NCI-H2029 treated with DMSO at 0.1 percent for 48 hours (cell line): ENCODE results near the gene ZCCHC3.
"Not testable (repeated sequence)": the region's sequence is repeated elsewhere in the genome, so short reads cannot be mapped to it uniquely, and the experiment has no call there.

Source experiments
- DNase-seq: peaks from one replicate; lab custom pipeline; 2025; lab: John Stamatoyannopoulos, UW

Gene ZCCHC3

DNA sequence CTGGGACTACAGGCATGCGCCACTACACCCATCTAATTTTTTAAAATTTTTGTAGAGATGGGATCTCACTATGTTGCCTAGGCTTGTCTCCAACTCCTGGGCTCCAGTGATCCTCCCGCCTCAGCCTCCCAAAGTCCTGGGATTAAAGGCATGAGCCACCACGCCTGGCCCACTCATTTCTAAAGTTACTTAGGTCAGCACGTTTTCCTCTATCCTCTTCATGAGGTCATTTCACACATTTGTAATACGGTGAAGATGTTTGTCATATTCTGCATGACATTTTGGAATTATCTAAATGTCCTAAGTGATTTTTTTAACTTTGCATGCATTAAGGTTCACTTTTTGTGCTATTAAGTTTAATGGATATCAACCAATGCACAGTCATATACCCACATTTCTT is 16.0 kb downstream of the ZCCHC3 start:
- DNase-seq = no peak

DNA sequence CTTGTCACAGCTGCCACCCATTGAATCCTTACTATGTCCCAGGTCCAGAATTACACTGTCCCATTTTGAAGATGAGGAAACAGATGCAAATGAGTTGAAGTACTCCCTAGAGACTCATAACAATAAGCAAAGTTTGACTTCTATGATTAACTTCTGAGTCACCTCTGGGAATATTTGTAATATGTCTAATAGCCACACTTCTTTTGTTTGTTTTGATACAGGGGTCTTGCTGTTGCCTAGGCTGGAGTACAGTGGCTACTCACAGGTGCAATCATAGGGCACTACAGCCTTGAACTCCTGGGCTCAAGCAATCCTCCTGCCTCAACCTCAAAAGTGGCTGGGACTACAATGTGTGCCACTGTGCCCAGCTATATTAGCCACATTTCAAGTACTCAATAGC is 16.6 kb downstream of the ZCCHC3 start:
- DNase-seq = no peak

DNA sequence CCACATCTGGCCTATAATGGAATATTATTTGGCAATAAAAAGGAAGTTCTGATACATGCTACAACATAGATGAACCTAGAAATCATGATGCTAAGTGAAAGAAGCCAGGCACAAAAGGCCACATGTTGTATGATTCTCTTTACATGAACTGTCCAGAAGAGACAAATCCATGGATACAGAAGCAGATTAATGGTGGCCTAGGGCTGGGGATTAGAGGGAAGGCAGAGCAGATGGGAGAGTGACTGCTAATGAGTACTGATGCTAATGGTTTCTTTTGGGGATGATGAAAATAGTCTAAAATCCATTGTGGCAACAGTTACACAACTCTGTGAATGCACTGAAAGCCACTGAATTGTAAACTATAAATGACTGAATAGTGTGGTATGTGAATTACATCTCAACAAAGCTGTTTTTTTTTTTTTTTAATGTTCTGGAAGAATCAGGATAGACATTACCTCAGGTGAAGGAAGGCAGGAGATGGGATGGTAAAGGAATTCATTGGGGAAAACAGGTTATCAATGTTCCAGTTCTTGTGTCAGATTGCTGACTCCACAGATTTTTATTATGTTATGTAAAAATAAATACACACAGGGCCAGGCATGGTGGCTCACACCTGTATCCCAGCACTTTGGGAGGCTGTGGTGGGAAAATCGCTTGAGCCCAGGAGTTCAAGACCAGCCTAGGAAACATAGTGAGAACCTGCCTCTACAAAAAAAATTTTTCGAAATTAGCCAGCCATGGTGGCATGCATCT is 19.1 kb downstream of the ZCCHC3 start:
- no peak for DNase-seq

DNA sequence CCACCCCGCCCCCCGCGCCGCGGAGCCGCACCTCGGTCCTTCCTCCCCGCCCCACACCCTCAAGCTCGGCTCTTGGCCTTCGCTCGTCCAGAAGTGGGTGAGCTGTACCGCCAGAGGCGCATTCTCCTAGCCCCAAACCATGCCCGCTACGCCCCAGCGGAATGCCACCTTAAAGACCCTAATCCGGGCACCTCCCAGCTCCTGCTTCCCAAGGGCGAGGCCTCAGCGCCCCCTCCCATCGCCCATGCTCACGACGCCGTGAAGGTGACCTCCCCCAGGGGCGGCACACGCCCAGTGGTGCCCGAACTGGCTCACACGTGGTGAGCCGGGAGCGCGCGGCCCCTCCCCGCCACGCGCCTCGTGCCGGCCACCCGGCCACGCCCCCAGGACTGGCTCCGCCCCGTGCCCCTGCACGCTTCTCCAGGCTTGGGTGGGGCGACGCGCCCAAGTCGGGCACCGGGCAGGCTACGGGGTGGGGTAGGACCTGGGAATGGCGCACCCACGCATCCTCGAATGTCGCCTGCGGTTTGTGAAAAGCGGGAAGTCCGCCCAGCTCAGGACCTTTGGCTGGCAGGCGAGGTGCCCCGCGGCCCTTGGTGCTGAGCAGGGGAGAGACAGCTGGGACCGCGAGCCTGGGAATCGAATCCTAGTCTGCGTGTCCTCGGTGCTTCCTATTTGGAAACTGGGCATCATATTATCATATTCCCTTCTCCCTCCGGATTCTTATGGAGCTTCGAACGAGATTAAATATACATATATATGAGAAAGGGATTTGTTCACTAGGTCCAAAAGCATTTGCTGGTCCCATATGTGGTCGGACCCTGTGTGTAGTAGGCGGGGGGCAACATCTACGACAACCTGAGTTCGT is 27.0 kb downstream of the ZCCHC3 start:
- DNase-seq = peak; percentile 58

DNA sequence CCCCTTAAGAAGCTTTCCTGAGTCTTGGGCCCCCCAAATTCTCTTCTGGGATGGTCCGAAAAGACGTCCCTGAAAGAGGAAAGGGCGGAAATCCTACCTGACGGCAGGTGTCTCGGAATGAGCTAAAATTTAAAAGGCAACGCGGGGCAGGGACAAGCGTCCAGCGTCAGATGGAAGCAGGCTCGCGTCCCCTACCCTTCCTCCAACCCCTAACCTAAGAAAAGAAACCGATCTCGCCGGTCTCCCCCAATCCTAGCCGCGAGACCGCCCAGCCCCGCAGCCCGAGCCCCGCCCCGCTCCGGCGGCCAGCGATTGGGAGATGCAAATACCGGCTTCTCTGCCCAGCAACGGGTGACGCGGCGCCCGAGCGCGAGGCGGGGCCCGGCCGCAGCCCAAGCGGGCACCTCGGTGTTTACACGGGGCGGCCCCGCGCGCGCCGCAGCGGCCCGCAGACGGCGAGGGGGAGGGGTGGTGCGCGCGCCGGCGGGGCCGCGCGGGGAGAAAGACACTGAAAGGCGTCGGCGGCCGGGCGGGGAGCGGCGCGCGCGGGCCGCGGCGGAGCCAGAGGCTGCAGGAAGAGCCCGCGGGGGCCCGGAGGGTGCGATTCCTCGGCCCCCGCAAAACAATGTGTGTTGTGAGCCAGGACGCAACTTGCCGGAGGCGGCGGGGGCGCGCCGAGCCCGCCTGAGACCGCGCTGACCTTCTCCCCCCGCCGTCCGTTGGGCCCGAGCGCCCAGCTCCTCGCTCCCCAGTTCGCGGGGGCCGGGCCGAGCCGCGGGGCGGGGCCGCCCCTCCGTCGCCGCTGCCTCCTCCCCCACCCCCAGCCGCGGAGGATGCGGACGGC is 27.9 kb downstream of the ZCCHC3 start, which contains the start of gene SOX12:
Gene SOX12, plus strand, starts transcription at position 508 of the 844 bp plus-strand sequence. CDS start 373 bp downstream, outside the sequence.
- peak; percentile 63 for DNase-seq

DNA sequence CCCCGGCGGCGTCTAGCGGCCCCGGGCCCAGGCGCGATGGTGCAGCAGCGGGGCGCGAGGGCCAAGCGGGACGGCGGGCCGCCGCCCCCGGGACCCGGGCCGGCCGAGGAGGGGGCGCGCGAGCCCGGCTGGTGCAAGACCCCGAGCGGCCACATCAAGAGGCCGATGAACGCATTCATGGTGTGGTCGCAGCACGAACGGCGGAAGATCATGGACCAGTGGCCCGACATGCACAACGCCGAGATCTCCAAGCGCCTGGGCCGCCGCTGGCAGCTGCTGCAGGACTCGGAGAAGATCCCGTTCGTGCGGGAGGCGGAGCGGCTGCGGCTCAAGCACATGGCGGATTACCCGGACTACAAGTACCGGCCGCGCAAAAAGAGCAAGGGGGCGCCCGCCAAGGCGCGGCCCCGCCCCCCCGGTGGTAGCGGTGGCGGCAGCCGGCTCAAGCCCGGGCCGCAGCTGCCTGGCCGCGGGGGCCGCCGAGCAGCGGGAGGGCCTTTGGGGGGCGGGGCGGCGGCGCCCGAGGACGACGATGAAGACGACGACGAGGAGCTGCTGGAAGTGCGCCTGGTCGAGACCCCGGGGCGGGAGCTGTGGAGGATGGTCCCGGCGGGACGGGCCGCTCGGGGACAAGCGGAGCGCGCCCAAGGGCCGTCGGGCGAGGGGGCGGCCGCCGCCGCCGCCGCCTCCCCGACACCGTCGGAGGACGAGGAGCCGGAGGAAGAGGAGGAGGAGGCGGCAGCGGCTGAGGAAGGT is 28.7 kb downstream of the ZCCHC3 start:
- DNase-seq = no peak

DNA sequence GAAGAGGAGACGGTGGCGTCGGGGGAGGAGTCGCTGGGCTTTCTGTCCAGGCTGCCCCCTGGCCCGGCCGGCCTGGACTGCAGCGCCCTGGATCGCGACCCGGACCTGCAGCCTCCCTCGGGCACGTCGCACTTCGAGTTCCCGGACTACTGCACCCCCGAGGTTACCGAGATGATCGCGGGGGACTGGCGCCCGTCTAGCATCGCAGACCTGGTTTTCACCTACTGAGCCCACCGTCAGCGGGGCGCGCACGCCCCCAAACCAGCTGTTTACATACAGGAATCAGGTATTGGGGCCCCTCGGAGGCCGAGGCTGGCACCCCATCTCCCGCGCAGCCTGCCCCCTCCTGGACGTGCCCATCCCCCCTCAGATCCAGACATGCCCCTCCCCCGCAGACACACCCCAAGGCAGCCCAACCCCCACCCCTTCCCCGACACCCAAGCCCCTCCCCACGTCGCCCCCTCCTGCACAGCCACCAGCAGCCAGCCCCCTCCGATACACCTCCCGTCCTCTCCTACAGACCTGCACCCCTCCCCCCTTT is 29.3 kb downstream of the ZCCHC3 start:
- no peak for DNase-seq

DNA sequence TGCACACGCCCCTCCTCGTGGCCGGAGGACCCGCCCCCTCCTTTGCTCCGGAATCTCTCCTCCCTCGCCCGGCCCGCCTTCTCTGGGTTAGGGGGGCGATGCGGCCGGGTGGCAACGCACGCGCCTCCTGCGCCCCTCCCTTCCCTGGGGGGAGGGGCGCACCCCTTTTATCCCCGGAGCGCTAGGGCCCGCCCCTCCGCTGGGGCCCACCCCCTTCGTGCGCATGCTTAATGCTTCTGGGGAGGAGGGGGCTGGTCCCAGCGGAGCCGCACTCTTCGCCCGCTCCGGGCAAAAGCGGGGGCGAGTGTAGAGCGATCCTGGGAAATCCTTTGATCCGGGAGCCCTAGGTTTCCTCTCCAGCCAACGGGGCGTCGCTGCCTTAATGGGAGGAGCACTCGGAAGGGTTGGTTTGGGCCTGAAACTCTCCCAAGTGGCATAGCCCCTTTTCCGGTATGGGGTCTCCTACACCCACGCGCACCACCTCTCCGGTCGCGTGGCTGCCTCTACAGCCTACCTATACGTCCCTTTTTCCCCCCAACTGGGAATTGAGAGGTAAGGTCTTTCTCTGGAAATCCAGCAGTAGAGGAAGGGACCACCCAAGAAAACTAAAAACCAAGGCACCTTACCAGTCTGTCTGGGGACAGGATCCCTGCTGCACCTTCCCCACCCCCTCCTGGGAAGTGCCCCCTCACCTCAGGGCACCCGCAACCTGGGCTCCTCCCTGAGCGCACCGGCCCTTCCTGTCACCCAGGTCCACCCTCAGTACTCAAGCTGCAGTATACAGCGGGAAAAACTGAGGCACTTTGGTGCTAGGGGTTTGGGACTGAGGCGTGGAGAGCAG is 30.0 kb downstream of the ZCCHC3 start:
- peak; percentile 57 for DNase-seq

DNA sequence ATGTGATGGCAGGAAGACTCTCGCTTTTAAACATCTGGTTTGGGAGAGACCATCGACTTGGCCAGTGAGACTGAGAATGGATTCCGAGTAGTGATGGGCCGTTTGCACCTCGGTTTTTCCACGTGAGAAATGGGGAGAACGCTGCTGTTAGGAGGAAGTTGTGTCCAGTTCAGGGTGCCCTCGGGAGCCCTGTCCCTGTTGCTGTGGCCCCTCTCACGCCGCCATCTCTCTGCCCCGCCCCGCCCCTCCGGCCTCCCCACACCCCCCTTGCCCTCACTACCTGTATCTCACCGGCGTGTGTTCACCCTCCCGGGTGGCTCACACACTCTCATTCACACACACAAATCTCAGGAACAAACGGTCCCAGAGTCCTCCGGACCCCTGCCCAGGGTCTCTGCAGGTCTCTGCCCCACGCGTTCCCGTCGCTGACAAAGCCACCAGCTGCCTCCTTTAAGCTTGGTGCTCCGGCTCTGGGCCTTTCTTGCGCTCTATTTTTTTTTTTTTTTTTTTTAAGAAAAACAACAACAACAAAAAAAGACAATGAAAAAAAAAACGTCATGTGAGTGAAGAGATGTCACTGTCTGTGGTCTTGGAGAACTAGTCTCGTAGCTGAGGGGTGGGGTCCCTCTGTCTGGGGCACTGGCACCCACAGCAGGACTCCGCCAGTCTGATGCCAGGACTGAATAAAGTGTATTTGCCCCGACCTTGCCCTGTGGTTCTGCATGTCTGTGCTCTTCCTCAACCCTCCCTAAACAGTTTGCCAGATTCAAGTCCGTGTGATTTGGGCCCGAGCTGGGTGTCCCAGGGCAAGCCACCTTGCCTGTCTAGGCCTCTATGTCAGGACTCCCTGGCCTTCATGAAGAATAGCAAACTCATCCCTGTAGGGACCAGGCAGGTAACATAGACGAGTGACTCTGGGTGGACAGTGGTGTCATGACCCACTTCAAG is 30.9 kb downstream of the ZCCHC3 start:
- no peak for DNase-seq

DNA sequence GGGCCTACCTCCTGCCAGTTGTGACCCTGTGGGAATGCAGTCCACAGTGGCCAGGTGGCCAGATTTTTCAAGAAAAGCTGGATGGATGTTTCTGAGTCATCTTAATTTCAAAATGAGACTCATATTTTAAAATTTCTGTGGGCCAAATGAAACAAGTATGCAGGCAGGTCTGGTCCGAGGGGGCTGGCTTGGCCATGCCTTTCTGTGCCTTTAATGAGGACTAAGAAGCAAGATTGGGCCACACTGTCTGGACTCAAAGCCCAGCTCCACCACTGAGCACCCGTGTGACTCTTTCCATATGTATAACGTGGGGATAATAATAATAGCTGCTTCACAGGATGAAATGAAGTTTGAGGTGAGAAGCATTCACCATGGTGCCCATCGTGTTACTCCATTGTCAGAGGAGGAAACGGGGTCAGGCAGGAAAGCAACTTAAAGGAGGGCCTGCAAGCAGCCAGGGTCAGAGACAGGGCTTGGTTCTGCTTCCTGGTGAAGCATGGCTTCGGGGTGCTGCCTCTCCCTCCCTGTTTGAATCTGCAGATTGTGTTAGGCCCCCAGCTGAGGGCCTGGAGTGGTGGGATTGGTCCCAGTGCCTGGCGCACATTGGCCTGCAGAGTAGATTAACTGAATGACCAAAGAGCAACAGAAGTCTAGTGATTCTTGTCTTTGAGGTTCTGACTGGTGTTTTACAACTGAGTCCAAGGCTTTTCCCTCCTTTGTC is 31.8 kb downstream of the ZCCHC3 start:
- DNase-seq = no peak

DNA sequence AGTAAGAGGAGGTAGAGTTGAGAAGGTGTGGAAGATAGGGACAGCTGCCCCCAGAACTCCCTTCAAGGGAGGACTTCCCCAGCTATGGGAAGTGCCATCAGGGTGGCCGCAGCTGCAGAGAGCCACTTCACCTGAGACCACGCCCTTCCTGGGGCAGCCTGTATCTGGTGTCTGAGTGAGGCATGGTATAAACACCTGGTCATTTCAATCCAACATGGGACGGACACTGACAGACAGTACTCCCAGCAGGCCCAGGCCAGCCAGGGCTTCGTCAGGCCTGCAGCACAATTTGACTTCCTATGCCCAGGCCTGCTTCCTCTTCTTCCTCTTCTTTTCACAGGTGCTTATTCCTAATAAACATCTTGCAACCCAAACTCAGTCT is 32.5 kb downstream of the ZCCHC3 start:
- DNase-seq = no peak

DNA sequence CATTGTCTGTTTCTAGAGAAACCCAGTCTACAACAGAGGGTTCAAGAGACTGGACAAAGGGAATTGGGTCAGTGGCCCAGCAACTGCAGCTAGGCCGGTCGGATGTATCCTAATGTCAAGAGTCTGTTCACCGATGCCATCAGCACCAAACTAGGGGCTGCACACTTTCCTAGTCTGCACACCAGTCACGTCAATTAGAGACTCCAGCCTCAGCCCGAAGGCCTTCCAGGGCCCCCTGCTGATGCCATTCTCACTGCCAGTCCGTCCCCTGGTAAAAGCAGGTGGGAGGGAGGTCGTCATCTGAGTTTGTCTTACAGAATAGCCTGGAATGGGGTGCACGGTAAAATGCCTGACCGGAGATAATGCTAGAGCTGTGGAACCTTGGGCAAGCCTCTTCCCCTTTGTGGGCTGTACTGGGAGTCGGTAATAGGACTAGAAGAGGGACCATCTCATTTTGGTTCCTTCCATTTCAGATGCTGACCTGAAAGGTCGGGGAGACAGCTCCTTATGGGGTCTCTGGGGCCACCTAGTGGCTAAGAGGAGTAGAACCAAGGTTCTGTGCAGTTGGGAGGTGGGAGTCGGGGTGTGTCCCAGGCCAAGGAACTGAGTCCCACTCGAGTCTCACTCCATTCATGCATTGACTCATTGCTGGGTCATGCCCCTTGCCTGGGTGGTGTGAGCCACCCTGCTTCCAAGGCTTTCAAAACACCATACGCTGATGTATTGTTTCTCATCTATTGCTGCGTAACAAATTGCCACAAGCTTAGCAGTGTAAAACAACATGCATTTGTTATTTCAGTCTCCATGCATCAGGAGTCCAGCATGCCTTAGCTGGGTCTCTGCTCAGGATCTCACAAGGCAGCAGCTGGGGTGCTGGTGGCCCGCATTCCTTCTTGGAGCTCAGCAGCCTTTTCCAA is 33.1 kb downstream of the ZCCHC3 start:
- peak; percentile 32 for DNase-seq

DNA sequence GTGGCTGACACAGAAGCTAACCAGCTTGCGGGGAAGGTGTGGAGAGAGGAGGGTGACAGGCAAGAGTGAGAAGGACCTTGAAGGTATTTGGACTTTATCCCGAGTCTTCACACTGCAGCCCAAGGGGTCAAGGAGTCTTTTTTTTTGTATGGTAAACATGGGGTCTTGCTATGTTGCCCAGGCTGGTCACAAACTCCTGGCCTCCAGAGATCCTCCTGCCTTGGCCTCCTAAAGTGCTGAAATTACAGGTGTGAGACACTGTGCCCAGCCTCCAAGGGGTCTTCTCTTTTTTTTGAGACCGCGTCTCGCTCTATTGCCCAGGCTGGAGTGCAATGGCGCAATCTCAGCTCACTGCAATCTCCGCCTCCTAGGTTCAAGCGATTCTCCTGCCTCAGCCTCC is 37.2 kb downstream of the ZCCHC3 start:
- no peak for DNase-seq

DNA sequence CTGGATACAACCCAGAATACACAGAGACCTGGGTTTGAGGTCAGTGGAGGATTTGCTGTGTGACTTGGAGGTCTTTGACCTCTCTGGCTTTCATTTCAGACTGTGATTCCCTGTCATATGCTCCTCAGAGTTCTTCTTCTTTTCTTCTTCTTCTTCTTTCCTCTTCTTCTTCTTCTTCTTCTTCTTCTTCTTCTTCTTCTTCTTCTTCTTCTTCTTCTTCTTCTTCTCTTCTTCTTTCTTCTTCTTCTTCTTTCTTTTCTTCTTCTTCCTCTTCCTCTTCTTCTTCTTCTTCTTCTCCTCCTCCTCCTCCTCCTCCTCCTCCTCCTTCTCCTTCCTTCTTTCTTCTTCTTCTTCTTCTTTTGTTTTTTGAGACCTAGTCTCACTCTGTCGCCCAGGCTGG is 38.7 kb downstream of the ZCCHC3 start:
- DNase-seq = not testable (repeated sequence)

DNA sequence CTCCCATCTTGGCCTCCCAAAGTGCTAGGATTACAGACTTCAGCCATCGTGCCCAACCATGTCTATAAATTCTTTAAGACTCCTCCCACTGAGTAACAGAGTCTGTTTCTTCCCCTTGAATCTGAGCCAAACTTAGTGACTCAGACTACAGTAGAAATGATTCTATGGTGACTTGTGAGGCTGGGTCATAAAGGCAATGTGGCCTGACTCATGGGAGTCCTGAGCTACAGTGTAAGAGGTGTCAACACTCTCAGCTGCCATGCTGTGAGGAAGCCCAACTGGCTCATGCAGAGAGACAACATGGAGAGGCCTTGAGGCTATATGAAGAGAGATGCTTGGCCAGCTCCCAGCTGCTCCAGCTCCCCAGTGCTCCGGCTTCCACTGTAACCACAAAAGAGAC is 44.3 kb downstream of the ZCCHC3 start:
- no peak for DNase-seq

DNA sequence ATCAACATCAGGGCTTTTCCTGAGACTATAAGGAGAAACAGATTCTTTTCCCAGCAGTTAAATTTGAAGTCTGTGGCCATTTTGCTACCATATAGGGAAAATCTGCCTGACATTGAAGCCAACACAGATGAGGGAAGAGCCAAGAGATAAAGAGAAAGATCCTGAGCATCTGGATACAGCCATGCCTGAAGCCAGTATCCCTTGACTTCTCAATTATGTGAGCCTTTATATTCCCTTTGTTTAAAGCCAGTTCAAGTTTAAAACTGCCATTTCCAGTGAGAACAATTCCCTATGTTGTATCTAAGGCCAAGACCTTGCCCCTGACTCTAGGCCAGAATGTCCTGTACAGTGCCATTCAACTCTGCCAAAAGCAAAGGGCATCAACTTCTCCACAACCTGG is 45.7 kb downstream of the ZCCHC3 start:
- DNase-seq = no peak

DNA sequence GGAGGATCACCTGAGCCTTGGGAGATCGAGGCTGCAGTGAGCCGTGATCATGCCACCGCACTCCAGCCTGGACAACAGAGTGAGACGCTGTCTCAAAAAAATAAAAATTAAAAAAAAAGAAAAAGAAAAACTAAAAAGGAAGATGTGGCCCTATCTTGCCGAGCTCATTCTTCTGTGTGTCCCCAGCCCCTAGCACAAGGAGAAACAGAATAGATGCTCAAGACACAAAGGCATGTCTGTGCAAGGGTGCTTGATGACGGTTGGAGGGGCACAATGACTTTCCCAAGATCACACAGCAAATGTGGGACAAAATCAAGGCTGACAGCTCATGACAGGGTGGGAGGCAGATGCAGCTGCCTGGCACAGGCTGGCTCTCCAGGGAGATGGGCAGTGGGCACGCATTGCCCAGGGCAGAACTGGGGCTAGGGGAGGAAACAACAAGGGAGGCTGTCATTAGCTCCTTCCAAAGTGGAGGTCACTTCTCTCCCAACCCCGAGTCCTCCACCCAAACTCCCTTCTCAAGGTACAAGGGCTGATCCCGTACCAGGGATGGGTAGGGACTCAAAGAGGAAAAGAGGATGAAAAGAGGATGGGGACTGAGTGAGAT is 48.8 kb downstream of the ZCCHC3 start:
- no peak for DNase-seq
